ENCODE results near the gene REC8. TPM values are rescaled to one million over a fixed set of nuclear protein-coding genes. Genes with fewer than 3 reads are reported as not detected.
"Not testable (repeated sequence)": the region's sequence is repeated elsewhere in the genome, so short reads cannot be mapped to it uniquely, and the experiment has no call there.

The REC8 gene
- total RNA-seq, 4 donors from 2014 or later = 2.5 to 17.2 (median 10.2) TPM

DNA sequence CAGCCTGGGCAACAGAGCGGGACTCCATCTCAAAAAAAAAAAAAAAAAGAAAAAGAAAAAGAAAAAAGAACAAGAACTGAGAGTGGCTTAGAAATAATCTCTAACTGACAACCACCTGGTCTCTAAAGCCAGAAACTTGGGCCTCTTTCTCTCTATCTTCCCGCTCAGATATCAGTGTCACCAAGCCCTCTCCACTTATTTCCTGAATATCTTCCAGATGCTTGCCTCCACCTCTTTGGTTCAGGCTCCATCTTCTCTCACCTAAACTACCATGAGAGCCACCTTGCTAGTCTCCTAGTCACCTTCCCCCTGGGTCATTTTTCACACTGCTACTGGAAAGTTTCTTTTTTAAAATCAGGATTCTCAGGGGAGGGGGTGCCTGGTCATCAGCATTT is 25.2 kb downstream of the REC8 start:
- no peak for DNase-seq (ENCODE audit: low spot score in 2 of 2)
- no peak for TF ChIP-seq POLR2AphosphoS5 (IDR thresholded peaks at IDR 0.05)
- no peak for TF ChIP-seq EP300 (IDR thresholded peaks at IDR 0.05)
- TF ChIP-seq POLR2A (IDR thresholded peaks at IDR 0.05) = no peak
- TF ChIP-seq, protein P1, sequence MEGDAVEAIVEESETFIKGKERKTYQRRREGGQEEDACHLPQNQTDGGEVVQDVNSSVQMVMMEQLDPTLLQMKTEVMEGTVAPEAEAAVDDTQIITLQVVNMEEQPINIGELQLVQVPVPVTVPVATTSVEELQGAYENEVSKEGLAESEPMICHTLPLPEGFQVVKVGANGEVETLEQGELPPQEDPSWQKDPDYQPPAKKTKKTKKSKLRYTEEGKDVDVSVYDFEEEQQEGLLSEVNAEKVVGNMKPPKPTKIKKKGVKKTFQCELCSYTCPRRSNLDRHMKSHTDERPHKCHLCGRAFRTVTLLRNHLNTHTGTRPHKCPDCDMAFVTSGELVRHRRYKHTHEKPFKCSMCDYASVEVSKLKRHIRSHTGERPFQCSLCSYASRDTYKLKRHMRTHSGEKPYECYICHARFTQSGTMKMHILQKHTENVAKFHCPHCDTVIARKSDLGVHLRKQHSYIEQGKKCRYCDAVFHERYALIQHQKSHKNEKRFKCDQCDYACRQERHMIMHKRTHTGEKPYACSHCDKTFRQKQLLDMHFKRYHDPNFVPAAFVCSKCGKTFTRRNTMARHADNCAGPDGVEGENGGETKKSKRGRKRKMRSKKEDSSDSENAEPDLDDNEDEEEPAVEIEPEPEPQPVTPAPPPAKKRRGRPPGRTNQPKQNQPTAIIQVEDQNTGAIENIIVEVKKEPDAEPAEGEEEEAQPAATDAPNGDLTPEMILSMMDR (IDR thresholded peaks at IDR 0.05) = no peak
- peaks cover 47% of the 10 kb centered on the region for H3K4me1 ChIP-seq
- H3K9me3 ChIP-seq = no peaks in the 10 kb centered on the region
- peaks cover 20% of the 10 kb centered on the region for H3K36me3 ChIP-seq
- H3K27me3 ChIP-seq = no peaks in the 10 kb centered on the region
- H3K27ac ChIP-seq = no peak overlapping the region
- H3K4me3 ChIP-seq = peak overlapping the region; percentile 99
- WGBS = 90% methylated on average over 2 of the region's 2 CpGs

- H3K36me3 ChIP-seq = peaks cover 26% of the 10 kb centered on the region
- WGBS = 80% methylated on average over 7 of the region's 7 CpGs
- no peak overlapping the region for H3K4me3 ChIP-seq
- H3K9me3 ChIP-seq = no peaks in the 10 kb centered on the region
- no peak overlapping the region for H3K27ac ChIP-seq
- DNase-seq (ENCODE audit: low spot score in 2 of 2) = no peak
- H3K4me1 ChIP-seq = peaks cover 37% of the 10 kb centered on the region
- TF ChIP-seq POLR2AphosphoS5 (IDR thresholded peaks at IDR 0.05) = no peak
- TF ChIP-seq EP300 (IDR thresholded peaks at IDR 0.05) = no peak
- TF ChIP-seq, protein P1 (IDR thresholded peaks at IDR 0.05) = no peak
- no peak for TF ChIP-seq POLR2A (IDR thresholded peaks at IDR 0.05)
- no peaks in the 10 kb centered on the region for H3K27me3 ChIP-seq
These were observed 27.1 kb downstream of the REC8 start for GRCh38 chr14:24198814-24199524.

DNA sequence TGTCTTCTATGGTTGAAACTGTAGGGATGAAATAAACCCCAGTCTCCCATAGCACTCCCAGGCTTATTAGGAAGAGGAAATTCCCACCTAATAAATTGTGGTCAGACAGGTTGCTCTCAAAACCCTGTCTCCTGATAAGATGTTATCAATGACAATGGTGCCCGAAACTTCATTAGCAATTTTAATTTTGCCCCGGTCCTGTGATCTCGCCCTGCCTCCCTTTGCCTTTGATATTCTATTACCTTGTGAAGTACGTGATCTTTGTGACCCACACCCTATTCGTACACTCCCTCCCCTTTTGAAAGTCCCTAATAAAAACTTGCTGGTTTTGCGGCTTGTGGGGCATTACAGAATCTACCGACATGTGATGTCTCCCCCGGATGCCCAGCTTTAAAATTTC is 30.7 kb downstream of the REC8 start:
- not testable (repeated sequence) for H3K4me1 ChIP-seq; H3K9me3 ChIP-seq; H3K27me3 ChIP-seq; H3K27ac ChIP-seq; DNase-seq (ENCODE audit: low spot score in 2 of 2); H3K4me3 ChIP-seq
- 86% methylated on average over 8 of the region's 8 CpGs for WGBS
- peaks cover 58% of the 10 kb centered on the region for H3K36me3 ChIP-seq

GRCh38 chr14:24203249-24203886 is 31.5 kb downstream of the REC8 start:
- not testable (repeated sequence) for H3K9me3 ChIP-seq, H3K4me1 ChIP-seq, H3K27me3 ChIP-seq, H3K27ac ChIP-seq, H3K4me3 ChIP-seq
- H3K36me3 ChIP-seq = peaks cover 67% of the 10 kb centered on the region
- 92% methylated on average over 16 of the region's 16 CpGs for WGBS
- DNase-seq (ENCODE audit: low spot score in 2 of 2) = peak in 1 of 2 donors; percentile 48

GRCh38 chr14:24204163-24205146 is 32.6 kb downstream of the REC8 start:
- no peak for DNase-seq (ENCODE audit: low spot score in 2 of 2)
- no peak overlapping the region for H3K4me3 ChIP-seq
- no peaks in the 10 kb centered on the region for H3K27me3 ChIP-seq
- no peak overlapping the region for H3K27ac ChIP-seq
- H3K4me1 ChIP-seq = no peaks in the 10 kb centered on the region
- H3K36me3 ChIP-seq = peaks cover 77% of the 10 kb centered on the region
- 87% methylated on average over 7 of the region's 7 CpGs for whole genome bisulfite sequencing
- TF ChIP-seq, protein P1 (IDR thresholded peaks at IDR 0.05) = no peak
- no peak for TF ChIP-seq POLR2AphosphoS5 (IDR thresholded peaks at IDR 0.05)
- TF ChIP-seq POLR2A (IDR thresholded peaks at IDR 0.05) = no peak
- TF ChIP-seq EP300 (IDR thresholded peaks at IDR 0.05) = no peak
- H3K9me3 ChIP-seq = no peaks in the 10 kb centered on the region

Measured in suprapubic skin (tissue), 4 donors.